ENCODE results near the gene ACKR4.

The ACKR4 gene

GRCh38 chr3:132593947-132594323 lies 3.1 kb upstream of the ACKR4 start:
- H3K79me1 ChIP-seq (replicated peaks; ENCODE audit: low read length, poor library complexity, severe bottlenecking), result peaks cover 2% of the 10 kb centered on the region
- H3K18ac ChIP-seq (ENCODE audit: low read depth in 1 of 2, low read length in 2 of 2), result no peak overlapping the region
- H3K4ac ChIP-seq (ENCODE audit: low read depth in 1 of 2, low read length in 2 of 2), result no peak overlapping the region
- peak; percentile 88 for DNase-seq
- H3K27me3 ChIP-seq (ENCODE audit: control insufficient read depth in 1 of 2, insufficient read depth in 1 of 2, low read length in 2 of 2), result no peaks in the 10 kb centered on the region
- H3K23ac ChIP-seq (ENCODE audit: low read length in 2 of 2), result no peak overlapping the region
- H3K4me2 ChIP-seq (ENCODE audit: low read length, poor library complexity, severe bottlenecking), result no peak overlapping the region
- H2BK5ac ChIP-seq (ENCODE audit: low read depth, low read length, poor library complexity, severe bottlenecking), result no peak overlapping the region
- no peak overlapping the region for H2BK12ac ChIP-seq (ENCODE audit: low read length in 2 of 2)
- no peak overlapping the region for H3K14ac ChIP-seq (ENCODE audit: low read length in 2 of 2)
- WGBS, result 6% methylated on average over 1 of the region's 3 CpGs
- peak overlapping the region; percentile 75 for H3K9ac ChIP-seq (ENCODE audit: low read length)
- H2BK120ac ChIP-seq (ENCODE audit: low read depth, low read length), result no peak overlapping the region
- peaks cover 0 to 12% of the 10 kb centered on the region in 2 experiments for H3K36me3 ChIP-seq (ENCODE audit: control insufficient read depth in 1 of 2, insufficient read depth in 2 of 2, low read depth in 1 of 2, low read length in 2 of 2)
- no peak overlapping the region for H2BK15ac ChIP-seq (ENCODE audit: low read depth, poor library complexity, severe bottlenecking)
- H4K8ac ChIP-seq (ENCODE audit: low read length), result no peak overlapping the region
- H4K91ac ChIP-seq (ENCODE audit: low read length), result no peak overlapping the region
- no peaks in the 10 kb centered on the region for H3K4me1 ChIP-seq (ENCODE audit: control insufficient read depth, insufficient read depth, low read depth, low read length)
- no peaks in the 10 kb centered on the region for H3K9me3 ChIP-seq (ENCODE audit: control insufficient read depth, low read length)
- H2AK5ac ChIP-seq (ENCODE audit: low read length, severe bottlenecking), result no peak overlapping the region
- no peak overlapping the region for H2AFZ ChIP-seq (ENCODE audit: low read depth, low read length)
- H3K27ac ChIP-seq (ENCODE audit: low read length, poor library complexity, severe bottlenecking), result peak overlapping the region; percentile 54
- peak overlapping the region in 1 of 2 experiments; percentile 4 for H3K4me3 ChIP-seq (ENCODE audit: insufficient read depth in 1 of 2, low read depth in 1 of 2, low read length in 2 of 2)

- Histone ChIP-seq H3K27me3 (ENCODE audit: control insufficient read depth in 1 of 2, insufficient read depth in 1 of 2, low read length in 2 of 2) (no peaks in the 10 kb centered on the region), H3K23ac (ENCODE audit: low read length in 2 of 2) (no peak overlapping the region)
Observed at GRCh38 chr3:132594498-132594897, 2.6 kb upstream of the ACKR4 start.

GRCh38 chr3:132595014-132595413 lies 2.1 kb upstream of the ACKR4 start:
- Histone ChIP-seq H3K4me1 (ENCODE audit: control insufficient read depth, insufficient read depth, low read depth, low read length) (no peaks in the 10 kb centered on the region), H3K27me3 (ENCODE audit: control insufficient read depth in 1 of 2, insufficient read depth in 1 of 2, low read length in 2 of 2) (no peaks in the 10 kb centered on the region), H4K91ac (ENCODE audit: low read length) (no peak overlapping the region), H4K8ac (ENCODE audit: low read length) (no peak overlapping the region), H2AFZ (ENCODE audit: low read depth, low read length) (no peak overlapping the region), H2BK5ac (ENCODE audit: low read depth, low read length, poor library complexity, severe bottlenecking) (no peak overlapping the region), H3K9ac (ENCODE audit: low read length) (peak overlapping the region; percentile 75), H3K79me1 (replicated peaks; ENCODE audit: low read length, poor library complexity, severe bottlenecking) (peaks cover 2% of the 10 kb centered on the region), H2BK15ac (ENCODE audit: low read depth, poor library complexity, severe bottlenecking) (no peak overlapping the region), H3K36me3 (ENCODE audit: control insufficient read depth in 1 of 2, insufficient read depth in 2 of 2, low read depth in 1 of 2, low read length in 2 of 2) (peaks cover 0 to 12% of the 10 kb centered on the region in 2 experiments), H3K27ac (ENCODE audit: low read length, poor library complexity, severe bottlenecking) (peak overlapping the region; percentile 51), H3K23ac (ENCODE audit: low read length in 2 of 2) (no peak overlapping the region), H3K4ac (ENCODE audit: low read depth in 1 of 2, low read length in 2 of 2) (no peak overlapping the region), H3K14ac (ENCODE audit: low read length in 2 of 2) (no peak overlapping the region), H3K4me2 (ENCODE audit: low read length, poor library complexity, severe bottlenecking) (no peak overlapping the region), H2BK120ac (ENCODE audit: low read depth, low read length) (no peak overlapping the region), H3K4me3 (ENCODE audit: insufficient read depth in 1 of 2, low read depth in 1 of 2, low read length in 2 of 2) (no peak overlapping the region), H3K18ac (ENCODE audit: low read depth in 1 of 2, low read length in 2 of 2) (no peak overlapping the region), H3K9me3 (ENCODE audit: control insufficient read depth, low read length) (no peaks in the 10 kb centered on the region), H2AK5ac (ENCODE audit: low read length, severe bottlenecking) (no peak overlapping the region), H2BK12ac (ENCODE audit: low read length in 2 of 2) (no peak overlapping the region)
- peak; percentile 77 for DNase-seq

More at GRCh38 chr3:132594498-132594897, 2.6 kb upstream of the ACKR4 start:
- Histone ChIP-seq H2AFZ (ENCODE audit: low read depth, low read length) (no peak overlapping the region), H2BK15ac (ENCODE audit: low read depth, poor library complexity, severe bottlenecking) (no peak overlapping the region), H3K4me2 (ENCODE audit: low read length, poor library complexity, severe bottlenecking) (no peak overlapping the region), H3K79me1 (replicated peaks; ENCODE audit: low read length, poor library complexity, severe bottlenecking) (peaks cover 2% of the 10 kb centered on the region), H3K14ac (ENCODE audit: low read length in 2 of 2) (no peak overlapping the region), H3K4me1 (ENCODE audit: control insufficient read depth, insufficient read depth, low read depth, low read length) (no peaks in the 10 kb centered on the region), H2BK12ac (ENCODE audit: low read length in 2 of 2) (no peak overlapping the region), H4K8ac (ENCODE audit: low read length) (no peak overlapping the region), H3K4ac (ENCODE audit: low read depth in 1 of 2, low read length in 2 of 2) (no peak overlapping the region), H3K18ac (ENCODE audit: low read depth in 1 of 2, low read length in 2 of 2) (no peak overlapping the region), H4K91ac (ENCODE audit: low read length) (no peak overlapping the region), H3K4me3 (ENCODE audit: insufficient read depth in 1 of 2, low read depth in 1 of 2, low read length in 2 of 2) (no peak overlapping the region), H2AK5ac (ENCODE audit: low read length, severe bottlenecking) (no peak overlapping the region), H2BK5ac (ENCODE audit: low read depth, low read length, poor library complexity, severe bottlenecking) (no peak overlapping the region), H2BK120ac (ENCODE audit: low read depth, low read length) (no peak overlapping the region), H3K27ac (ENCODE audit: low read length, poor library complexity, severe bottlenecking) (no peak overlapping the region), H3K36me3 (ENCODE audit: control insufficient read depth in 1 of 2, insufficient read depth in 2 of 2, low read depth in 1 of 2, low read length in 2 of 2) (peaks cover 0 to 13% of the 10 kb centered on the region in 2 experiments), H3K9me3 (ENCODE audit: control insufficient read depth, low read length) (no peaks in the 10 kb centered on the region), H3K9ac (ENCODE audit: low read length) (peak overlapping the region; percentile 75)
- DNase-seq, result no peak

- Histone ChIP-seq H3K4me1 (ENCODE audit: control insufficient read depth, insufficient read depth, low read depth, low read length) (no peaks in the 10 kb centered on the region), H3K9ac (ENCODE audit: low read length) (peak overlapping the region; percentile 98), H3K4ac (ENCODE audit: low read depth in 1 of 2, low read length in 2 of 2) (no peak overlapping the region), H3K36me3 (ENCODE audit: control insufficient read depth in 1 of 2, insufficient read depth in 2 of 2, low read depth in 1 of 2, low read length in 2 of 2) (peaks cover 0 to 14% of the 10 kb centered on the region in 2 experiments), H2BK120ac (ENCODE audit: low read depth, low read length) (no peak overlapping the region), H3K9me3 (ENCODE audit: control insufficient read depth, low read length) (no peaks in the 10 kb centered on the region), H3K23ac (ENCODE audit: low read length in 2 of 2) (no peak overlapping the region), H3K27me3 (ENCODE audit: control insufficient read depth in 1 of 2, insufficient read depth in 1 of 2, low read length in 2 of 2) (no peaks in the 10 kb centered on the region), H2BK12ac (ENCODE audit: low read length in 2 of 2) (no peak overlapping the region), H3K4me3 (ENCODE audit: insufficient read depth in 1 of 2, low read depth in 1 of 2, low read length in 2 of 2) (peak overlapping the region in 1 of 2 experiments; percentile 82), H3K4me2 (ENCODE audit: low read length, poor library complexity, severe bottlenecking) (no peak overlapping the region), H4K8ac (ENCODE audit: low read length) (no peak overlapping the region), H4K91ac (ENCODE audit: low read length) (no peak overlapping the region), H3K18ac (ENCODE audit: low read depth in 1 of 2, low read length in 2 of 2) (no peak overlapping the region), H2BK5ac (ENCODE audit: low read depth, low read length, poor library complexity, severe bottlenecking) (no peak overlapping the region), H3K79me1 (replicated peaks; ENCODE audit: low read length, poor library complexity, severe bottlenecking) (peaks cover 2% of the 10 kb centered on the region), H2AFZ (ENCODE audit: low read depth, low read length) (no peak overlapping the region), H2BK15ac (ENCODE audit: low read depth, poor library complexity, severe bottlenecking) (no peak overlapping the region), H3K14ac (ENCODE audit: low read length in 2 of 2) (no peak overlapping the region), H3K27ac (ENCODE audit: low read length, poor library complexity, severe bottlenecking) (no peak overlapping the region), H2AK5ac (ENCODE audit: low read length, severe bottlenecking) (no peak overlapping the region)
- DNase-seq, result no peak
Observed at GRCh38 chr3:132596326-132596725, 744 bp upstream of the ACKR4 start.

Data from mesenchymal stem cell (in vitro differentiated cells and primary cell).